SKM-1 (cell line): ENCODE data around the gene MVB12B.

ENCODE experiments used
- DNase-seq: peaks from one replicate; lab custom pipeline; 2025; ENCODE audit not compliant: unreplicated experiment; lab: John Stamatoyannopoulos, UW

The MVB12B gene

GRCh38 chr9:126515001-126515872 is 188.6 kb downstream of the MVB12B start:
- DNase-seq, result no peak

DNA sequence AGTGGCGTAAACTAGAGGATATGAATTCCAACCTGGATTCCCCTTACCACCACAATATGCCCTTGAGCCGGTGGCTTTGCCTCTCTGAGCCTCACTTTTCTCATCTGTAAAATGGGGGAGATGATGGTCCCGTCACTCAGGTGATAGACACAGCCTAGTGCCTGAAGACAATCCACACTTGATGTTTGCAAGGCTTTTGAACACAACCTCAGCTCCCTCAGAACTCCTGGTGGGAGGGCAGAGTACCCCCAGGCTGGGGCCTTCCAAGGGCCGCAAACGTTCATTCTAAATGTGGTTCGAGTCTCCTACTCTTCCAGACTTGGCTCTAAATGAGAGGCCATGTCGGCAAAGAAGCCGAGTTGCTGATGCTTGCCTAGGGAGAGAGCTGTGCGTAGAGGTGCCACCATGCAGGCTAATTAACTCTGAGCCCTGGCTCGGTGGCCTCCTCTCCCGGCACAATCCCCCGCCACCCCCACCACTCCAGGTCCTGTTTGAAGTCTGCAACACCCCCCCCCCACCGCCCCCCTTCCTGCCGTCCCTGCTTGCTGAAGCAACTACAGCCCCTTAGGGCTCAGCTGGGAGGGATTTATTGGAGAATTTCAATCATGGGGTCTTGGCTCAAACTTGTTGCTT is 189.4 kb downstream of the MVB12B start:
- no peak for DNase-seq

GRCh38 chr9:126516561-126516935 is 189.9 kb downstream of the MVB12B start:
- no peak for DNase-seq

- DNase-seq, result no peak
Observed at GRCh38 chr9:126516936-126517832, 190.6 kb downstream of the MVB12B start.

DNA sequence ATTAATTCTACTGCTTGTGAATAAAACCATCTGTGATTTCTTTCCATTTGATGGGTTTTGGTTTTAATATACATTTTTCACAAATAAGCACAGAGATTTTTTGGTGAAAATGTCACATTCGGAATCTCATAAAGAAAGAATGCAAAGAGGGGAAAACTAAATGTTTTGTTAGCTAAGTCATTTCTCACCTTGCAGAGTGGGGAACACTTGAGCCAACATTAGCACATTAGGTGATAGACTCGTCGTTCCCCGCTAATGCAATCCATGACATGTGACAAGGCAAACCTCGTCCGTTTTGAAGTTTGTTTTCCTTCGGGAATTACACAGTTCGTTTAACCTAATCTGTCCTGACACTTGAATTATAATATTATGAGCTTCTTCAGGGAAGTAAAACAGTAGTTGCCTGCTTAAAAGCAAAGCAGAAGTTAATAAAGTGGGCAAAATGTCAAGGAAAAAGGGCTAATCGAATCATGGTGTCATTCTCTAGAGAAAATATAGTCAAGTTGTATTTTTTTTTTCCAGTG is 191.3 kb downstream of the MVB12B start:
- no peak for DNase-seq

GRCh38 chr9:126518763-126519162 is 192.1 kb downstream of the MVB12B start:
- no peak for DNase-seq

GRCh38 chr9:126519660-126520420 is 193.2 kb downstream of the MVB12B start:
- DNase-seq, result no peak

DNA sequence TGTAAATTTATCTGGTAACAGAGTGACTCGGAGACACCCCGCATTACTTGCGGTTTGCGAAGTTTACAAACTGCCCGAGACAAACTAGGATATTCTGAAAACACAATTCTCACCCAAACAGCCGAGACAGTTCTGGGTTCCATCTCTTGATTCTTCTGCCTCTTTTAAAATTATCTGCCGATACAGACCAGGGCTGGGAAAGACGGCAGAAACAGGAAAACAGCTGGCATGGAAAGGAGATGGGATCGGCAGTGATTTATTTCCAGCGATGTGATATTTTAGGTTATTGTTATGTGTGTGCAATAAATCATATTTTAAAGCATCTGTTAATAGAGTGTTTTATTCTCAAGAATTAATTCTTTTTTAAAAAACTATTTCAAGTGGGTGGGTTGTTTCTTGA is 193.8 kb downstream of the MVB12B start:
- no peak for DNase-seq

DNA sequence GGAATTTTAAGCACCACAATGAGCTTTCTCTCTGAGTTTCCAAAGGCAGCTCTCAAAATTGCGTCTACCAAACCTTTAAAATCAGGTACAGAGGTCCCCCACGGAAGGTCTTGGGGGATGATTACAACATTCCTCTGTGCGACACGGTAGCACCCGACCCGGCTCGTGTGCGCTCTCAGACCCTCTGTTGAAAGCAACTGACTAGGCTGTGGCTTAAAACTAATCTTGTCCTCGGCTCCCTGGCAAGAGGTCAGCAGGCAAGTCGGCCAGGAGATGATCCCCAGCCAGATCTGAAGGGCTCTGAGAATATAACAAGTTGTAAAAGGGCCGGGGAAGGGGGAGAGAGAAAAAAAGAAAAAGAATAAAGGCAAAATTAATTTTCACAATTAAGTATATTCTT is 194.5 kb downstream of the MVB12B start:
- no peak for DNase-seq

GRCh38 chr9:126521551-126521950 is 194.9 kb downstream of the MVB12B start:
- DNase-seq, result no peak

DNA sequence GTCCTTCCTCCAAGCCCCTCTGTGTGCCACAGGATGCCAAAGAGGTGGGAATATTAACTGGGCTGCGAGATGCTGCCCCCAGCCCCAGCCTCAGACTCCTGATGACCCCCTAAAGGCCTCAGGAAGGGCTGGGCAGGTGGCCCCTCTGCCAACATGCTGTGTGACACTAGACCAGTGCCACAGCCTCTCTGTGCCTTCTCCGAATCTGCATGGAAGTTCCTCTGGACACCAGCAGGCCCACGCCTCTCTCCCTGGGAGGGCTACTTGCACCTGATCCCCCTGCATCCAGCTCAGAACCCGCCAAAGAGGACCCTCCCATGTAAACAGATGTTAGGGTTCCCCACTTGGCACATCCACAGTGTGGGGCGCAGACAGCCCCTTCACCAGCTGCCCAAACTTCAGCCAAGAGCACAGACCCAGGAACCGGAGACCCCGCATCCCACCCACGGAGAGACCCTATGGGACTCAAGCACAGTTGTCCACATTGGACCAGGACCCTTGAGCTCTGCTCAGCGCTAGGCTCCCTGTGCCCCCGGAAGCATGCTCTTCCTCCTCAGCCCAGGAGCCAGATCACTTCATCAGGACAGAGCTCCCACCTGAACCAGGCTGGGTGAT is 195.5 kb downstream of the MVB12B start:
- DNase-seq, result no peak

DNA sequence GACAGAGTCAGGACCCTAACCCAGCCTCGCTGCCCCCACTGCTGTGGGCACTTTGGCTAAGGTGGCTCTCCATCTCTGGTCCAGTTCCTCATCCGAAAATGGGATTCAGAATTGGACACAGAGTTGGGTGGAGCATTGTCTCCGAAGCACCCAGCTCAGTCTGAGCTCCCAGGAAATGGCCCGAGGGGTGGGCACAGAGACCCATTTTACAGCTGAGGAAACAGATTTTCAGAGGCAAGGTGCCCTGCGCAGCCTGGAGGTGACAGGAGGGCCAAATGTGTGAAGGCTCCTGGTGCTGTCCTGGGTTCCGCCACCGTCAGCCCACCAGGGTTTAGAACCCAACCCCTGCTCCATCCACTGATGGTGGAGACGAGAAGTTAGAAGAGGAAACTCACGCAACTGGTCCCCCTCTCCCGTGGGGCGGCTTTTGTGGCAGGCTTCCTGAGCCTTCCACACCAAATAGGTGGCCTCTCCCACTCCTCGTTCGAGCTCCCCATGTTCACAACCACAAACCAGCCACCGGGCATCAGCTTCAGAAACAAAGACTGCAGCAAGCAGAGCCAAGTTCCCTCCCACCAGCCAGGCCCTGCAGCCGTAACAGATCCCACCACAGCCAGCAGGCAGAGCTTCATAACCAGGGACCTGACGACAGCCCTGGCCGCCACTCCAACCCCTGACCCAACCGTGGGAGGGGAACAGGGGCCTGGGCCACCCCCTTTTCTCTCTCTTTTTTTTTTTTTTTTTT is 196.2 kb downstream of the MVB12B start:
- no peak for DNase-seq

- DNase-seq, result no peak
Observed at GRCh38 chr9:126523611-126524111, 197.0 kb downstream of the MVB12B start.

DNA sequence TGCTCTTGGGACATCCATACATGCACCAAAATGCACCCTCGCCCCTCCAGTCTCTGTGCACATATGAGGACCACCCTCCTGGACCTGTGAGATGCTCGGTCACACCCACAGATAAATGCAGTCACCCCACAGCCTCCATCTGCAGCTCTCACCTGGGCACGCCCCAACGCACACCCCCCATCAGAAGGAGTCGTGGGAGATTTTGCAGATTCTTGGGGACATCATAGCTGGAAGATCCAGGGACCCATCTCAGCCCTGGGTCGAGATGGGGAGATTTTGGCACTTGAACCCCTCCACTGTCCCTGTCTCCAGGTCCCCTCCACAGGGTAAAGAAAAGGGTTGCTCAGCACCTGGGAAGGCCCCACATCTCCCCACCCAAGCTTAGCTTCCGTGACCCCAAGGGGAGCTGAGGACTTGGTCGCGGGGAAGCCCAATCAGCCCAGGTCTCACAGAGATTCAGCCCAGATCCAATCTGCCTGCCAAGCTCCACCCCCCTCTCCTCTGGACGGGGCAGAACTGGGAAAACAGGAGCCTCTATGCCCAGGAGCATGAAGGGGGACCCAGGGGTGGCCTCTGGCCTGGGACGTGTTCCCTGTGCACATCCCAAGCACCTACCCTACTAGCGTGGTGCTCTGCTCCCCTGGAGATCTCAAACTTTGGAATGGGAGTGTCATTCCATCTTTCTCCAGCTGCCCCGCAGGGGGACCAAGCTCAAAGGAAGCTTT is 197.9 kb downstream of the MVB12B start:
- DNase-seq, result no peak

DNA sequence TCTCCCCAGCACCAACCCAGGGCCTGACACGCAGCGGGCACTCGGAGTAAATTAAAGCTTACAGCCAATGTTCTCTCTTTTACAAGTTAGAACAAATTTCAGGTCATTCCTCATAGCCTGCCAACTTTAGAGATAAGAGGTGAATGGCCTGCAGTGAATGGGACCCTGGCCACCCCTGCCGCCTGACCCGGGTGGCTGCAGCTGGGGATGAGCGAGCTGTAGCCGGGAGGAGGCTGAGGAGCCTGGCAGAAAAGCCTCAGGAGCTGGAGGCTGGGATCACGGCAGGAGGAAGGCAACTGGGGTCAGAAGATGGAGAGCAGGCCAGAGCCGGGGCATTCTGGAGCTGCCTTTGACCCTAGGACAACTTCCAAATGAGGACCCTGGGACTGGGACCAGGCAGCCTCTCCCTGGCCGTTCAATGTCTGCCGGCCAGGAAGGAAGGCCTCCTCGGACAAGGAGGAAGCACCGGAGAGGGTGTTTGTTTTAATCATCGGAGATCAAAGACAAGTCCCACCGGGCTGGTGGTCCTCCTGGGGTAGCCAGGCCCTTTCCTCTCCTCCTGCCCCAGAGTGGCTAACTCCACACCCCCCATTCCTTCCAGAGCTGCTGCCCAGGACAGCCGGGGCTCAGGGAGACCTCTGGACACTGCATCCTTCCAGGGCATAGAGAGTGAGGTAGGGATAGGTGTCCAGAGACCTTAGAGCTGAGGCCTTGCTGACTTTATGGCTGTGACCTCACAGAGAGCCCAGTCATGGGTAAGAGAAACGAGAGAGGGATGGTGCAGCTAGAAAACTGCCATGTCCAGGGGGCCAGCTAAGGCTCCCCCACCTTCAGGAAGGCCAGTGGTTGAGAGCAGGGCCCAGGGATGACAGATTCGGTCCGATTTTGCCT is 199.8 kb downstream of the MVB12B start:
- DNase-seq, result no peak

GRCh38 chr9:126527109-126527825 is 200.6 kb downstream of the MVB12B start:
- no peak for DNase-seq

DNA sequence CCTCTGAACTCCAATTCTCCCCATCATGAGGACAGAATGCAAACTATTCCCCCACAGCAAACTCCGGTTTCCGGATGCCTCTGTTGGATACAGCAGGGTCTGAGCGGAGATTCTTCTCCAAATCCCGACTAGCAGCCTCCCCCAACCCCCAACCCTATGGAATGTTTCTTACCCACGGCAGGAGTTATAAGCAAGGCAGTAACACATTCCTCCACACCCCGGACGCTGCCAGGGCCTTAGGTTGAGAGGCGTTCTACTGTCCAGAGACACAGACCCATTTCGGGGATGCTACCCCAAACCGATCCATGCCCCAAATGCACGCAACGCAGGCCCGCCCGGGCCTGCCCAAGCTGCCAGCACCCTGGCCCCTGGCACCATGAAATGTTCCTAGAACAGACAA is 201.5 kb downstream of the MVB12B start:
- DNase-seq, result no peak
